GM10847 (cell line): ENCODE measurements around the gene LBH.

Experiments
- POLR2A ChIP-seq: IDR thresholded peaks from 2 replicates; pipeline ENCODE4 v1.6.1; 2011; ENCODE audit not compliant: insufficient read length; ENCODE audit errors: extremely low read depth

LBH gene

DNA sequence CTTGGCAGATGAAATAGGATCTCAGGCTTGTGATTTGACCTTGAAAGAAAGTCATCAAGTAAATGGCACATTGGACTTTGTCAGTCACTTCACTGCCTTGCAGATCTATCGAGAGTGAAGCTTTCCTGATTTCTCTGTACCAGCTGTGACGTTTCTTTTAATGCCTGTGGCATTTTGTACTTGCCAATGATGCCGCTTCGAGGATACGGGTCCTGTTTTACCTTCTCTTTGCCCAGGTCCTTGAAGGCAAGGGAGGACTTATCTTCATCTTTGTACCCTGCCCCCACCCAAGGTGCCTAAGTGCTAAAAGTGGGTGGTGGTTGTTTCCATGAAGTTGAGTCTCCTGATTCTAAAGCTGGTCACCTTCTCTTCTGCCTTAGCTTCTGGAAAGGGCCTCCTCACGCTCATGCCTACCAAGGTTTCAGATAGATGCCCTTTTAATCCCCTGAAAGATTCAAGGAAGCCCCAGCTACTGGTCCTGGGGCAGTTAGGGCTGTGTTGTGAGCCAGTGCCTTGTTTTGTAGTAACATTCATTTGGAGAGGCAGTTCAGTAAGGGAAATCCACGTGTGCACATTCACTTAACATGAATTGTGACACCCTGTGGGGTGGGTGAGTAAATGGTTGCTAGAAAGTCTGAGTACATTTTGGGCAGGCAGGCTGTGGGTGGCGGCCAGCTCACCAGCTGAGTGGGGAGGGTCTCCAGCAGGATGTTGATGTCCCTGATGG lies 6.1 kb downstream of the LBH start:
- TF ChIP-seq POLR2A = no peak

DNA sequence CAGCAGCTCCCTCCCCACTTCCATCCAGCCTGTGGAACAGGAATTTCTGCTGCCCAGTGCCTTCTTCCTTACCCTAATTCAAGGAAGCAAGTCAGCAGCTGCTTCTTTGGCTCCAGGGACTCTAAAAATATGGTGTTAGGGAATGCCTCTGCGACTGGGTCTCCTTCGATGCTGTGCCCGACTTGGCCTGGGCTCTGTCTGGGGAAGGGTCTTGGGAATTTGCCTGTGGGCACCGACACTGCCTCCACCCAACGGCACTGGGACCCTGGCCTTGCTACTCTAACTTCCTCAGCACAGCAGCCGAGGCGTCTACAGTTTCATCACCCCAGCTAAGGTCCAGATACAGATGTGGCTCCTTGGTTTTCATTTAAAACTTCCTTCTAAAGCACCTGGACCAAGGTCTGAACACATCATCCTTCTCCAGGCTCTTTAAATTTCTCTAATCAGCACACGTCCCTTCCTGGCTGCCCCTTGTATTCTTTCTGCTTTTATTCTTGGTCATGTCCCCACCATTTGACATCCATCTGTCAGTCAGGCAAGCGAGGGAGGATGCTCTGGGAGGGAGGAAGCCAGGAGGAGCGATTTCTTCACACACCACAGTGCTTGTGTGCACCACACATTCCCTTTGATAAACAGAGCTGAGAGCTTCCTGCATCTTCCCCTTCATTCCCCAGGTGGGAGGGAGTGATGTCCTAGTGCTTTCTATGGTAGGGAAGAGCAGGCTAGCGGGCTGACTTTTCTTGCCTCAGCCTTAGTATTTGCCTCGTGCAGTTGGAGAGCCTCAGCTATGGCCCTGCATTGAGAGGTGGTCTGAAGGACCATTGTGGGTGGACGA lies 6.8 kb downstream of the LBH start:
- TF ChIP-seq POLR2A = no peak

DNA sequence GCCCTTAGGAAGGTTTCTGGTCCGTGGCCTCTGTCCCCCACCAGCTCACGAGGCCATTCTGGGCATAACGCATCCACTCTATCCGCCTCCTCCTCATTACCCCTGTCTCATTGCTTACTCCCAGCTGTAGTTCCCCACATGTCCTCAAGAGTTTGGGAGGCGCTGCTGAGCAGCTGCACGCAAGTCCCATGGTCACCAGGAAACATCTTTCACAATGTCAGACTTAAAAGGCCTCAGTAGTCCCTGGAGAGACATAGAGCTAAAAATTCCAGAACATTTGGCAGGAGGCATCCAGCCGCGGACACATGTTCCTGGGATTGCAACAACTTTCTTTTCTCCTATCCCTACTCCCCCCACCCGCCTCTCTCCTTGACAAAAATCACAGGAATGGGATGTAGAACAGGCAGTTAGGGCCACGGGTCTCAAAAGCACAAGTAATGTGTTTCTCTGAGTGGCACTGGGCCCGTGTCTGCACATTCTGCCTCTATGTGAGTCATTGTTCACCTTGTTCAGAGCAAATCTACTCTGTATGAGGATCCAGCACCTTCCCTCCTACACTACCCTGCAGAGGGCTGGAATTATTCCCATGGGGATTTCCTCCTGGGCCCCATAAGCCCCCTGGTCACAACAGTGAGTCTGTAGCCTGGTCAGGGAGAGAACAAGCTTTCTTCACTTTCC lies 8.1 kb downstream of the LBH start:
- TF ChIP-seq POLR2A = no peak

DNA sequence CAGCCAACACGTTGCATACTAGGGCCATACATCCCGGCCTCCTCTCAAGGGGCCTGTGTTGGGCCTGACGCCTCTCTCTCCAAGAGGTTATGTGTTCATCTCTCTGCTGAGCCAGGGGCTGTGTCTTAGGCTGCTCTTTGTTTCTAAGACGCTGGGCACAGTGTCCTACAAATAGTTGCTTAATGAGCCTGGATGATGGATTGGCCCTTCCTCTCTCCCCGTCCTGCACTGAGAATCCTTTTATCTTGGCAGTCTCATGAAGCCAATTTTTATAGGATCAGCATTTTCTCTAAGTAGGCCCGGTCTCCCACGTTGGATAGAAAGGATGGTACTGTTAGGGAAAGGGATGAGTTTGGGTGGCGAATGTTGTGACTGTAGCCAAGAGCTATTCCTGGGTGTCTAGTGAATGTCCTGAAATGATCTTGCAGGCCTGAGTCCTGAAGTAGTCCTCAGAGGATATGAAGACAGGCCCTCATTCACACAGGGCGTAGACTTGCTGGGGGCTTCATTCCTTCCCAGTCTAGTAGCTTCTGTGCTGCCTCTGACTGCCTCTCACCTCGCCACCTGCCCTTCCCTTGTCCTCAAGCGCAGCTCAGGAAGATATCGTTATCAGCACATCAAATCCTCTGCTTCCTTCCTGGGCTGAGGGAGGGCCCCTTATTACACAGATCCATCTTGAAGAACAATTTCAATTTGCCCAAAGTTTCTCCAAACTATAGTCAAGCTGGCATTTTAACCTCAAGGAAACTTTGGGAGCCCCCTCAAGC lies 8.8 kb downstream of the LBH start:
- no peak for TF ChIP-seq POLR2A

DNA sequence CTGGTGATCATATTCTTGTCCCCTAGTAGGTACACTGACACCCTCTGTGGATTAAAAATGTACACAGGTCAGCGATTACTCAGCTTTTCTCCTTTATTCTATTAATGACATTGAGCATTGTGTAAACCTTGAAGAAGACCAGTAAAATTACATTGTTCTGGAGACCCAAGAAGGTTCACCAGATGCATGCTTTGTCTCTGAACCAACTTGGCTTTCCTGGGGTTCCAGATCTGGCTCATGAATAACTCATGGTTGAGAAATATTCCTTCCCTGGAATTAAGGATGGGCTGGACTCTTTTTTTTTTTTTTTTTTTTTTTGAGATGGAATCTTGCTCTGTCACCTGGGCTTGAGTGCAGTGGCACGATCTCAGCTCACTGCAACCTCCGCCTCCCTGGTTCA lies 11.9 kb downstream of the LBH start:
- no peak for TF ChIP-seq POLR2A

DNA sequence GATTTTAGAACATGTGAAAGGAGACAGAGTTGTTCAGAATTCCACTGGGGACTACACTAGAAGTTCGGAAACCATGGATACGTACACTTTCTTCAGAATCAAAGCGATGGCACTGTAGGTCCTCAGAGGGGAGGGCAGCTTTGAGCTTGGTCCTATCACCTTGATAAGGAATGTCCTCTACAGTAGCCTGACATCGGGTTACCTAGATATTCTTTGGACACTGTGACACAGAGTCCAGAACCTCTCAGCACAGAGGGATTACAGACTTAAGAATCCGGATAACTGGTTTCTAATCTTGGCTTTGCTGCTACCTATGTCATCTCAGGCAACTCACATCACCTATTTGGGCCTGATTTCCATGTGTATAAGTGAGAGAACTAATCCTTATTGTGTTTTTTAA lies 14.0 kb downstream of the LBH start:
- no peak for TF ChIP-seq POLR2A

DNA sequence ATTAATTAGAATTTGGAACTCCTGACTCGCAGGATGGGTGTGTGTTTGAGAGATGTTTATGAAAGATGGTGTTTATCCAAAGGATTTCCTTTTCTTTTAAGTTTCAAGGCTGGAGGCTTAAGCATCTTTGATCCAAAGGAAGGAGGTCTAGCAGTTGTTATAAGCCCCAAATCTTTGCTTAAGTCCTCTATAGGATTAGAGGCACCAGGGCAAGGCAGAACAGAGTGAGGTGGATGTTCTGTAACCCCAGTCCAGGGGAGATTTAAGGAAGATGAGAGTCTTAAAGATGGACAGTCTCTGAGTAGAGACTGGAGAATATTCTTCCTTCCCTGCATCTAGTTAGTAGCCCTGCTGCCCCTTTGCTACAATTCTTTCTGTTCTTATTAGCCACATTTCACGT lies 17.5 kb downstream of the LBH start:
- TF ChIP-seq POLR2A = no peak

DNA sequence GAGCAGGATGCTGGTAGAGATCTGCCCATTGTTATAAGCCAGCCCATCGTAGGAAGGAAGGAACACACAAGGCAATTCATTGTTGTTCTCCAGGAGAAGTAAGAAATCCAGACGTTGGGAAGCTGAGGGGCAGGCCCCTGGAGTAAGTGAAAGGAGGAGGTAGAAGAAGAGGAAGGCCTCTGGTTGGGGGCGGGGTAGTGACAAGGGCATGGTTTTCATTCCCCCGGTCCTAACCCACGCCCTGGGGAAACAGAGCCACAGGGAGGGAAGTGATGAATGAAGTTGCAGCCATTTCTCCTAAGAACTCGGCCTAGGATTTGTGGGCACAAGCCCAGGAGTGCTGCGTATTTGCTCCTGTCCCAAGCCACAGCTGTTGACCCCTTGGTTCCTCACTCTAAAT lies 18.0 kb downstream of the LBH start:
- no peak for TF ChIP-seq POLR2A

DNA sequence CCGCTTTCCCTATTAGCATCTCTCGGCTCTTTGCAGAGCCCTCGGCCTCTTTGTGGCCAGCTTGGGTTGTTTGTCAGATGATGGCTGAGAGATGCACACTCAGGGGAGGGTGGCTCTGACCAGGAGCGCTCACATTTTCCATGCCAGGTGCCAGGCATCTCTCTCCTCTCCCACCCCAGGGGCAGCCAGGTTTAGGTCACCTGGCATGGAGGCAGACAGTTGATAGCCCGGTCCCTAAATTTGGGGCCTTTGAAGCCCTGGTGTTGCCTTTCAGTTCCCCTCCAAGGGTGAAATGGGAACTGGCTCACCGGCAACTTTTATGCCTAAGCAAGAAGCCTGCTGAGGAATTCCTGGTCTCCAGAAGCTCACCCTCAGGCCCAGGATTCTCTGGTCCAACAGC lies 19.1 kb downstream of the LBH start:
- TF ChIP-seq POLR2A = no peak

DNA sequence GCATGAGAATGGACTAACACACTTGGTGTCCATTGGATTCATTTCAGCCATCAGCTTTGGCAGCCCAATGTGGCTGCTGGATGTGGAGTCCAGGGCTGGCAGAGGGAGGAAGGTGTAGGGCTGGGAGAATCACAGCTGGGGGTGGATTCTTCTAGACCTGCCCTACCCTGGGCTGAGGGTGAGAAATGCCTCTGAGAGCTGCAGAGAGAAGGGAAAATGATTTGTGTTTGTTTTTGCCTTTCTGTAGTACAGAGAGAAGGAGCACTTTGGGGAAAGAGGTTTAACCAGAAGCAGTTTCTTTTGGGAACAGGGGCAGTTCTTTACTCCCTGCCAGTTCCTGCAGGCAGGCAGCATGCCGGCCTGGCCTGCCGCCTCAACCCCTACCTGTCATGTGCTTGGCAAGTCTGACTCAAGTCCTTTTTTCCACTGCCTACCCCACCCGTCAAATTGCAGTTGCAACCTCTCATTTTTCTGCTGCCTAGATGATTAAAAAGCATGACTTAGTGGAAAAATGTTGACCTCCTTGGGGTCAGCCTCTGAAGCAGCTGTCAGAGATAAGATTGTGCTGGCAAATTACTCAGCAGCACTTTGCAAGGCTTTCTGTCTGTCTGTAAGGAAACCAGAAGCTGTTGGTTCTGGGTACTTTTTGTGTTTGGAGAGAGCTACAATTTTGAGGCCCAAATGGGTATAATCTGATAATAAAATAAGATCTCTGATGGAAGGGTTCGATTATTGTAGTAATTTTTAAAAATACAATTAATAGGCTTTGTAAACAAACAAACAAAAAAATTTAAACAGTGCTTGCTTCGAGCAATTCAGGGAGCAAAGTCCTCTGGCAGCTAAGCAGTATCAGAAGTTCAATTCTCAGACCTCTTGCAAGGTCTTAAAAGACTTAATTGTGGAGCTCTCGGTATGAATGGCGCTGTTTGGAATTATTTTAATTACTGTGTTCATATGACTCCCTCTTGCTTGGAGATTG lies 21.7 kb downstream of the LBH start:
- TF ChIP-seq POLR2A = no peak

DNA sequence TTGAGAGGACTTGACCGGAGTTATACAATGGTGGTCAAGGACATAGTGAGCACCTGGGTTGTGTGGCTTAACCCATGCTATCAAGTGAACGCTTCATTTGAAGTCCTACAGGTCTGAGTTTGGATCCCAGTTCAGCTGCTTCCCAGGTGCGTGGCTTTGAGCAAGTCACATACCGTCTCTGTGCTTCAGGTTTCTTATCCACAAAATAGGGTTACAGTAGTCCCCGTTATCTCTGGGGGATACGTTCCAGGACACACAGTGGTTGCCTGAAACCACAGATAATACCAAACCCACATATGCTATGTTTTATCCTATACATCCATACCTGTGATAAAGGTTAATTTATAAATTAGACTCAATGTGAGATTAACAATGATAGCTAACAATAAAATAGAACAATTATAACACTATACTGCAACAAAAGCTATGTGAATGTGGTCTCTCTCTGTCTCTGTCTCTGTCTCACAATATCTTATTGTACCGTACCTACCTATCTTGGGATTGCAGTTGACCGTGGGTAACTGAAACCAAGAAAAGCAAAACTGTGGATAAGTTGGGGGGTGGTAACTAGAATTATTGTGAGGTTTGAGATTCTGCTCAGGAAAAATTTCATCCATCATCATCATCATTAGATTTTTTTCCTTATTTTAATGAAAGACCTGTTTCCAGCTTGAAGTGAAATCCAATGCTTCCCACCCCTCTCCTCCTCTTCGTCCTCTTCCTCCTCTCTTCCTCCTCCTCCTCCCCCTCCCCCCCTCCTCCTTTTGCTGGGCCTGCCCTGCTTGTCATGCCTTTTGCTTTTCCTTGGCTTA lies 22.7 kb downstream of the LBH start:
- TF ChIP-seq POLR2A = no peak

DNA sequence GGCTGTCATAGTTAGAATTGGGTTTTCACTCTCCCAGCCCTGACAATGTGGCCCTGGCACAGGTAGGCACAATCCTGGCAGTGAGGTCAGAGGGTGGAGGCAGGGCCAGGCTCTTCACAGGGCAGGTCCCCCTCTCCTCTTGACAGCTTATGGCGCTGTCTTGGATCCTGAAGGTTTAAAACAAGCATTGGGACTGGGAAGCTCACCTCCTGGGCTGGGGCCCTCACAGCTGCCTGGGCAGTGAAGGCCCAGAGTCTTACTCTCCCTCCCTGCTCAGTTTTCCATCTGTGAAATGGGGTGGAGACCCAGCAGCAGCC lies 23.3 kb downstream of the LBH start:
- TF ChIP-seq POLR2A = no peak

DNA sequence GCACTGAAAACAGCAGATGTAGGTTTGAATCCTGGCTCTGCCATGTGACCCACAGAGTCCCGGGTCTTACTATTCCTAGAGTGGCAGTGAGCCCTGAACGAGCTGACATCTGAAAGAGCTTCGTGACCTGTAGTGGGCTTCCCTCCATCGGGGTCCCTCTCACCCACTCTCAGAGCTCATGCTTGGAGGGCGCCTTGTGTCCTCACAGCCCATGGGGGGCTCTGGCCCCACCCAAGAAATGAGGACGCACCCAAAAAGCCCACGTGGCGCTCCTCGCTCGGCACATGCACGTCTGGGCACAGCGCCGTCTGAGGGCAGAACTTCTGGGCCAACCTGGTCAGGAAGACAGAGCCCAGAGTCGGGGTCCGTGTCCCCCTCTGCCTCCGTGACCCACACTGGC lies 23.7 kb downstream of the LBH start:
- TF ChIP-seq POLR2A = no peak
